GM18519 (cell line): ENCODE data around the gene PICK1.
"Not testable (repeated sequence)": the region's sequence is repeated elsewhere in the genome, so short reads cannot be mapped to it uniquely, and the experiment has no call there.

Experiments
- ATAC-seq: cut with Tn5 transposase; IDR thresholded peaks from one replicate; pipeline ENCODE4 v1.9.1; 2021; ENCODE audit warnings: mild to moderate bottlenecking, moderate library complexity; ENCODE audit not compliant: unreplicated experiment, low FRiP score

The PICK1 gene

GRCh38 chr22:38030311-38031133 is 26.7 kb upstream of the PICK1 start:
- no peak for ATAC-seq

- ATAC-seq = no peak
These were observed 25.7 kb upstream of the PICK1 start for GRCh38 chr22:38031491-38031890.

- ATAC-seq = no peak
These were observed 24.3 kb upstream of the PICK1 start for GRCh38 chr22:38032681-38033521.

- ATAC-seq = no peak
These were observed 23.5 kb upstream of the PICK1 start for GRCh38 chr22:38033522-38034277.

GRCh38 chr22:38034278-38034882 is 22.8 kb upstream of the PICK1 start:
- ATAC-seq = no peak

- ATAC-seq = no peak
These were observed 22.2 kb upstream of the PICK1 start for GRCh38 chr22:38034884-38035529.

- ATAC-seq = no peak
These were observed 21.7 kb upstream of the PICK1 start for GRCh38 chr22:38035530-38035885.

GRCh38 chr22:38036392-38037062 is 20.7 kb upstream of the PICK1 start:
- no peak for ATAC-seq

GRCh38 chr22:38037367-38038150 is 19.6 kb upstream of the PICK1 start:
- ATAC-seq = not testable (repeated sequence)

- ATAC-seq = no peak
These were observed 18.8 kb upstream of the PICK1 start for GRCh38 chr22:38038426-38038825.

- ATAC-seq = no peak
These were observed 18.1 kb upstream of the PICK1 start for GRCh38 chr22:38038890-38039812.

GRCh38 chr22:38040953-38041759 is 16.0 kb upstream of the PICK1 start:
- no peak for ATAC-seq

- ATAC-seq = no peak
These were observed 15.3 kb upstream of the PICK1 start for GRCh38 chr22:38041760-38042487.

- ATAC-seq = no peak
These were observed 14.8 kb upstream of the PICK1 start for GRCh38 chr22:38042488-38042790.

GRCh38 chr22:38043151-38044039 is 13.8 kb upstream of the PICK1 start:
- no peak for ATAC-seq
